ENCODE results near the gene SGSM2. TPM values are rescaled to one million over a fixed set of nuclear protein-coding genes. Genes with fewer than 3 reads are reported as not detected.

SGSM2 gene
- total RNA-seq, 1 donor = 37.3 TPM

DNA sequence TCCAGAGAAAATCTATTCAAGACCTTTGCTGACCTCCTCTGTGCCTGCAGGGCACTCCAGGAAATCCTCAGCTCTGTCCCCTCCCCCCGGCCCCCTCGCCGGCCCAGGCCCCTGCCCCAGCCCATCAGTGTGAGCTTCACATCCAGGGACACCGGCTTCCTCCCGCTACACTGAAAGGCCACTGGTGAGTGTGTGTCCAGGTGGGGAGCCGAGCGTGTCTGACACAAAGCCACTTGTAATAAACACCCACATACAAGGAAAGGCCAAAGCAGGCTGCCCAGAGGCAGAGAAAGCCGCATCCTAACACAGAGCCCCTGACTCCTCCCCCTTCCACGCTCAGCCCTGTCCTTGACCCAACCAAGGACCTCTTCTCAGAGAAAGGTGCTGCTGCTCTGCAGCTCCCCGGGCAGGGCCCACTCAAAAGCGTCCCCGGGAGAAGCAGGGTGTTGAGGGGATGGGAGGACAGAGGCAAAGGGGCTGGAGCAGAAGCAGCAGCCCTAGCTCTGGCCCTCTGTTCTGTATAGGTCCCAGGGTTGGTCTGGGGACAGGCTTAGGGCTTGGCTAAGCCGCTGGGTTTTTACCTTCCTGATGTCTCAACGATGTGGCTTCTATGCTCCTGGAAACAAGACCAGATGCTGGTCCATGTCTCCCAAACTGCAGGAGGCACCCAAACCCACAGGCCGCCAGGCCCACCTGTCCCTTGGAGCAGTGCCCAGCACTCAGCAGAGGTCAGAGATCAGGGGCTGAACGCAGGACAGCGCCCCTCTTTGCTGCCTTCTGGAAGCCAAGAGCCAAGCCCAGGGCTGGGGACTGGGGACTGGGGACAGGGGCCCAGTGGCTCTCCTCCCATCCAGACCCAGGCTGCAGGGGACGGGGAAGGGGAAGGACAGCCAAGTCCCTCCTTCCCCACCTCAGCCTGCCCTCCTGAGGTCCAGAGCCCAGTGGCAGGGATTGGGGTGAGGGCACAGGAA is 48.2 kb downstream of the SGSM2 start:
- peaks cover 40% of the 10 kb centered on the region for H3K36me3 ChIP-seq (ENCODE audit: insufficient read depth, low read length)
- no peak overlapping the region for H3K4me3 ChIP-seq (ENCODE audit: insufficient read depth, low read length)
- H3K4me1 ChIP-seq (ENCODE audit: insufficient read depth, low read length) = peaks cover 3% of the 10 kb centered on the region
- no peak for TF ChIP-seq CTCF (IDR thresholded peaks at IDR 0.05; ENCODE audit: extremely low read depth, low read depth, low read length)
- H3K79me2 ChIP-seq (ENCODE audit: insufficient read depth, low read length) = peaks cover 27% of the 10 kb centered on the region
- H2AFZ ChIP-seq (ENCODE audit: low read length) = no peak overlapping the region
- H3K4me2 ChIP-seq (ENCODE audit: insufficient read depth, low read length) = no peak overlapping the region
- H3K27ac ChIP-seq (ENCODE audit: low read depth, low read length) = no peak overlapping the region
- H3K27me3 ChIP-seq (ENCODE audit: insufficient read depth, low read length) = no peaks in the 10 kb centered on the region
- H3K9me3 ChIP-seq (ENCODE audit: low read depth, low read length) = no peaks in the 10 kb centered on the region
- H4K20me1 ChIP-seq (ENCODE audit: insufficient read depth, low read length) = peaks cover 14% of the 10 kb centered on the region
- DNase-seq (ENCODE audit: insufficient read length, low spot score, missing footprints) = no peak

GRCh38 chr17:2386400-2387085 is 49.2 kb downstream of the SGSM2 start:
- Histone ChIP-seq H3K27ac (ENCODE audit: low read depth, low read length) (no peak overlapping the region), H3K4me1 (ENCODE audit: insufficient read depth, low read length) (peaks cover 10% of the 10 kb centered on the region), H2AFZ (ENCODE audit: low read length) (no peak overlapping the region), H3K4me3 (ENCODE audit: insufficient read depth, low read length) (no peak overlapping the region), H3K27me3 (ENCODE audit: insufficient read depth, low read length) (no peaks in the 10 kb centered on the region), H3K79me2 (ENCODE audit: insufficient read depth, low read length) (peaks cover 36% of the 10 kb centered on the region), H3K4me2 (ENCODE audit: insufficient read depth, low read length) (no peak overlapping the region), H3K9me3 (ENCODE audit: low read depth, low read length) (no peaks in the 10 kb centered on the region), H3K36me3 (ENCODE audit: insufficient read depth, low read length) (peaks cover 31% of the 10 kb centered on the region), H4K20me1 (ENCODE audit: insufficient read depth, low read length) (peaks cover 18% of the 10 kb centered on the region)
- no peak for DNase-seq (ENCODE audit: insufficient read length, low spot score, missing footprints)
- no peak for TF ChIP-seq CTCF (IDR thresholded peaks at IDR 0.05; ENCODE audit: extremely low read depth, low read depth, low read length)

GRCh38 chr17:2387086-2388019 is 50.1 kb downstream of the SGSM2 start:
- H3K4me1 ChIP-seq (ENCODE audit: insufficient read depth, low read length) = peaks cover 17% of the 10 kb centered on the region
- no peak overlapping the region for H2AFZ ChIP-seq (ENCODE audit: low read length)
- H3K36me3 ChIP-seq (ENCODE audit: insufficient read depth, low read length) = peaks cover 31% of the 10 kb centered on the region
- H3K27me3 ChIP-seq (ENCODE audit: insufficient read depth, low read length) = no peaks in the 10 kb centered on the region
- H3K27ac ChIP-seq (ENCODE audit: low read depth, low read length) = no peak overlapping the region
- no peaks in the 10 kb centered on the region for H3K9me3 ChIP-seq (ENCODE audit: low read depth, low read length)
- H3K4me2 ChIP-seq (ENCODE audit: insufficient read depth, low read length) = no peak overlapping the region
- peaks cover 23% of the 10 kb centered on the region for H4K20me1 ChIP-seq (ENCODE audit: insufficient read depth, low read length)
- DNase-seq (ENCODE audit: insufficient read length, low spot score, missing footprints) = no peak
- H3K79me2 ChIP-seq (ENCODE audit: insufficient read depth, low read length) = peaks cover 40% of the 10 kb centered on the region
- no peak for TF ChIP-seq CTCF (IDR thresholded peaks at IDR 0.05; ENCODE audit: extremely low read depth, low read depth, low read length)
- no peak overlapping the region for H3K4me3 ChIP-seq (ENCODE audit: insufficient read depth, low read length)
